Smooth muscle cell (in vitro differentiated cells): ENCODE measurements around the gene PALM. TPM values are rescaled to one million over a fixed set of nuclear protein-coding genes. Genes with fewer than 3 reads are reported as not detected.

Experiments used
- DNase-seq: peaks from one replicate; lab custom pipeline; 2025; ENCODE audit not compliant: unreplicated experiment; lab: John Stamatoyannopoulos, UW
- H2AFZ ChIP-seq: fragments of 200-600 bp; sonication (generic); 2 replicates; pipeline ENCODE4 v1.6.0; 2016; ENCODE audit warnings: antibody characterized with exemption, low read depth, mild to moderate bottlenecking
- H3F3A ChIP-seq: fragments of 200-600 bp; sonication (generic); 2 replicates; pipeline ENCODE4 v1.6.0; 2017; ENCODE audit warnings: antibody characterized with exemption, low read depth
- H3K27ac ChIP-seq: fragments of 200-600 bp; sonication (generic); 2 replicates; pipeline ENCODE4 v1.5.1; 2016; ENCODE audit warnings: low read depth, mild to moderate bottlenecking
- H3K27me3 ChIP-seq: fragments of 200-600 bp; sonication (generic); 2 replicates; pipeline ENCODE4 v1.6.1; 2016; ENCODE audit warnings: low read depth, mild to moderate bottlenecking
- H3K36me3 ChIP-seq: fragments of 200-600 bp; sonication (generic); 2 replicates; pipeline ENCODE4 v1.5.1; 2016; ENCODE audit warnings: low read depth
- H3K4me1 ChIP-seq: fragments of 200-600 bp; sonication (generic); 2 replicates; pipeline ENCODE4 v1.5.1; 2016; ENCODE audit warnings: low read depth
- H3K4me2 ChIP-seq: fragments of 200-600 bp; sonication (generic); 2 replicates; pipeline ENCODE4 v1.6.0; 2016; ENCODE audit warnings: mild to moderate bottlenecking
- H3K4me3 ChIP-seq: fragments of 200-600 bp; sonication (generic); 2 replicates; pipeline ENCODE4 v1.5.1; 2016; ENCODE audit warnings: mild to moderate bottlenecking
- H3K79me2 ChIP-seq: fragments of 200-600 bp; sonication (generic); 2 replicates; pipeline ENCODE4 v1.6.0; 2016; ENCODE audit warnings: low read depth, mild to moderate bottlenecking
- H3K9ac ChIP-seq: fragments of 200-600 bp; sonication (generic); 2 replicates; pipeline ENCODE4 v1.6.0; 2016; ENCODE audit warnings: low read depth
- H3K9me3 ChIP-seq: fragments of 200-600 bp; sonication (generic); replicated peaks from 2 replicates; pipeline ENCODE4 v1.5.1; 2016; ENCODE audit warnings: low read depth
- H4K20me1 ChIP-seq: fragments of 200-600 bp; sonication (generic); 2 replicates; pipeline ENCODE4 v1.6.0; 2016; ENCODE audit warnings: low read depth
- WGBS: methylation state at CpG from one replicate; pipeline ENCODE4 v1.1.7; 2016; ENCODE audit warnings: low lambda C conversion rate; 5-methylcytosine and 5-hydroxymethylcytosine counted together
- polyA plus RNA-seq: library from polyadenylated mRNA; unstranded; fragments of >200 nt; fragmentation: Nextera tagmentation; extraction: Ambion mirVana; gene quantifications from 2 replicates; pipeline ENCODE4 v1.2.1, GENCODE V29; 2016
- total RNA-seq: library from RNA; depleted of rRNA; stranded (reverse); fragments of >200 nt; gene quantifications from 2 replicates; pipeline ENCODE4 v1.2.3, GENCODE V29; 2014
- TF ChIP-seq, protein P1 (sequence below): fragments of 200-600 bp; sonication (generic); IDR thresholded peaks from 2 replicates; pipeline ENCODE4 v1.5.1; 2017; ENCODE audit warnings: borderline replicate concordance, mild to moderate bottlenecking, antibody characterized with exemption; ENCODE audit not compliant: insufficient read depth, poor library complexity, severe bottlenecking

PALM gene
- total and polyA plus RNA-seq, 2 experiments from 2014 or later = 11.1 to 16.6 TPM

DNA sequence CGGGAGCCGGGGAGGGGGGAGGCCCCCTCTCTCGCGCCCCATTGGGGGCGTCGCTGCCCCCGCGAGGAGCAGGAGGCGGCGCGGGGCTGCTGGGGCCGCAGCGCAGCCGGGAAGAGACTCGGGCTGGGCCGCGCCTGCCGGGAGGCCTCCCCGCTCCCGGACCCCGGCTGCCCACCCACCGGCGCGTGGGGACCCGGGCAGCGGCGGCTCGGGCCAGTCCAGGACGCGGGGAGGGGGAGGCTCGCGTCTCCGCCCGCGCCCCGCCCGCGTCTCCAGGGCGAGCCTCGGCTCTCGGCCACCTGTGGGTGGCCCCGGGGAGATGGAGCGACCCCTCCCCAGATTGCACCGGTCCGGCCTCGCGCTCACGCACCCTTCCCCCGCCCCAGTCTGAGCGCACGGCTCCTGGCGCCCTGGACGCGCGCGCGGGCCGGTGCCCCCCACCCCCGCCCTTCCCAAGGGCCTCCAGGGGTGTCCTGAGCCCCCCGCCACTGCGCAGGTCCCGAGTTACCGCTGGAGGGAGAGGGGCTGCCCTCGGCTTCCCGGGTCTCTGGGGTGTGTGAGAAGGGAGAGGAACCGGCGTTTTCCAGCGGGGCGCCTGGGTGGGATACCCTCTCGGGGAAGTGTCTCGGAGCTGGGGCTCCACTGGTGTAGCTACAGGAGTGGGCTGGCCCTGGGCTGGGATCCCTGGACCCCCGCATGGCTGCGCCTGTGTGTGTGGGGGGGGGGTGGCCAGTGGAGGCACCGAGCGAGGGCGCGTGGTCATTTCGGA, 645 bp downstream of the PALM start:
- H3K36me3 ChIP-seq = no peaks in the 10 kb centered on the region
- H2AFZ ChIP-seq = peak overlapping the region; percentile 37
- TF ChIP-seq, protein P1, sequence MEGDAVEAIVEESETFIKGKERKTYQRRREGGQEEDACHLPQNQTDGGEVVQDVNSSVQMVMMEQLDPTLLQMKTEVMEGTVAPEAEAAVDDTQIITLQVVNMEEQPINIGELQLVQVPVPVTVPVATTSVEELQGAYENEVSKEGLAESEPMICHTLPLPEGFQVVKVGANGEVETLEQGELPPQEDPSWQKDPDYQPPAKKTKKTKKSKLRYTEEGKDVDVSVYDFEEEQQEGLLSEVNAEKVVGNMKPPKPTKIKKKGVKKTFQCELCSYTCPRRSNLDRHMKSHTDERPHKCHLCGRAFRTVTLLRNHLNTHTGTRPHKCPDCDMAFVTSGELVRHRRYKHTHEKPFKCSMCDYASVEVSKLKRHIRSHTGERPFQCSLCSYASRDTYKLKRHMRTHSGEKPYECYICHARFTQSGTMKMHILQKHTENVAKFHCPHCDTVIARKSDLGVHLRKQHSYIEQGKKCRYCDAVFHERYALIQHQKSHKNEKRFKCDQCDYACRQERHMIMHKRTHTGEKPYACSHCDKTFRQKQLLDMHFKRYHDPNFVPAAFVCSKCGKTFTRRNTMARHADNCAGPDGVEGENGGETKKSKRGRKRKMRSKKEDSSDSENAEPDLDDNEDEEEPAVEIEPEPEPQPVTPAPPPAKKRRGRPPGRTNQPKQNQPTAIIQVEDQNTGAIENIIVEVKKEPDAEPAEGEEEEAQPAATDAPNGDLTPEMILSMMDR = no peak
- H3K9me3 ChIP-seq = no peaks in the 10 kb centered on the region
- no peak overlapping the region for H3K9ac ChIP-seq
- no peak for DNase-seq
- no peak overlapping the region for H3K27ac ChIP-seq
- 17% methylated on average over 40 of the region's 78 CpGs for WGBS
- H3K79me2 ChIP-seq = peaks cover 5% of the 10 kb centered on the region
- peak overlapping the region; percentile 72 for H3K4me3 ChIP-seq
- H3K4me2 ChIP-seq = peak overlapping the region; percentile 94
- peaks cover 15% of the 10 kb centered on the region for H3K4me1 ChIP-seq
- H3F3A ChIP-seq = no peaks in the 10 kb centered on the region
- H4K20me1 ChIP-seq = peaks cover 11% of the 10 kb centered on the region
- H3K27me3 ChIP-seq = no peaks in the 10 kb centered on the region

DNA sequence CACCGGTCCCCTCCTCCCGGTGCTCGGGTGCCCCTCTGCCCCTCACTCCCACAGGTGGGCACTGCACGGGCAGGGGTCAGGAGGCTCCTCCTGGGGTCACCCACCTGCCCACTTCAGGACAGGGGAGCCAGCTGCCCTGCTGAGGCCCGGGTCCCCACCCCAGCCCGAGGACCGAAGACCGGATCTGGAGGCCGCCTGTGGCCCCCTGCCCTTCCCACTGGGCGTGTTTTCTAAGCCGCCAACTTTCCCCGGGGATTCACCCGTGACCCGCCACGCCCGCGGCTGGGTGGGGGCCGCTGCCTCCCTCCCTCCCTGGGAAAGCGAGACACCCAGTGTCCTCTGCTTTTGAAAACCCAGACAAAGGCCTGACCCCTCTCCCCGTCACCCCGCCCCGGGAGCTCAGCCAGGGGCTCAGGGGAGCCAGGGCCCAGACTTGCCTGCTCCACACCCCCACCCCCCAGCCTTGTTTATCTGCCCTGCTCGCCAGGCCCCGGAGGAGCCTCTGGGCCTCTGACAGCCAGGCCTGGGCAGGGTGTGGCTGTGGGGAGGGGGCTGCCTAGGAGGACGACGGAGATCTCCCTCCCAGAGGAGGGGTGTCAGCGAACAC, 1.3 kb downstream of the PALM start:
- Histone ChIP-seq H3K27ac (no peak overlapping the region), H3K27me3 (no peaks in the 10 kb centered on the region), H3K9me3 (no peaks in the 10 kb centered on the region), H4K20me1 (peaks cover 11% of the 10 kb centered on the region), H3K4me1 (peaks cover 15% of the 10 kb centered on the region), H3K79me2 (peaks cover 10% of the 10 kb centered on the region), H3K4me2 (peak overlapping the region; percentile 94), H2AFZ (no peak overlapping the region), H3F3A (no peaks in the 10 kb centered on the region), H3K9ac (no peak overlapping the region), H3K36me3 (no peaks in the 10 kb centered on the region), H3K4me3 (peak overlapping the region; percentile 72)
- TF ChIP-seq, protein P1 = no peak
- 69% methylated on average over 18 of the region's 27 CpGs for WGBS
- no peak for DNase-seq

GRCh38 chr19:710767-711166, 2.0 kb downstream of the PALM start:
- Histone ChIP-seq H4K20me1 (peaks cover 11% of the 10 kb centered on the region), H3K4me2 (no peak overlapping the region), H2AFZ (no peak overlapping the region), H3K4me3 (no peak overlapping the region), H3F3A (no peaks in the 10 kb centered on the region), H3K27me3 (no peaks in the 10 kb centered on the region), H3K79me2 (peaks cover 10% of the 10 kb centered on the region), H3K9me3 (no peaks in the 10 kb centered on the region), H3K27ac (no peak overlapping the region), H3K9ac (no peak overlapping the region), H3K36me3 (no peaks in the 10 kb centered on the region), H3K4me1 (peaks cover 15% of the 10 kb centered on the region)
- TF ChIP-seq, protein P1 = no peak
- no peak for DNase-seq
- WGBS = 83% methylated on average over 20 of the region's 21 CpGs
